Pancreas (tissue), 10 donors: ENCODE measurements around the gene ISOC2. TPM values are rescaled to one million over a fixed set of nuclear protein-coding genes. Genes with fewer than 3 reads are reported as not detected.

Experiments used
- ATAC-seq, 4 donors: fragments of 200-7000 bp; cut with Tn5 transposase; one replicate each; pipeline versions ENCODE4 v1.8.0 to v1.9.1; 2020; ENCODE audit warnings: mild to moderate bottlenecking in 4 of 4, moderate library complexity in 4 of 4
- DNase-seq, 6 donors: peaks; one replicate each; pipeline ENCODE4 v3.0.0-alpha.2; 2020
- FAIRE-seq: peaks from 2 replicates; lab custom pipeline; 2012; peaks lifted over from hg19 to GRCh38; lab: Jason Lieb, UNC
- H3K27ac ChIP-seq, 4 donors: fragments of 200-600 bp; sonication (generic); 1 replicate in 3 of 4; 2 replicates in 1 of 4; pipeline versions ENCODE4 v1.5.0 to v1.8.0; 2020
- H3K27me3 ChIP-seq, 4 donors: fragments of 200-600 bp; one replicate each; pipeline ENCODE4 v1.8.0; 2021
- H3K36me3 ChIP-seq, 3 donors: fragments of 200-600 bp; sonication (generic) in 1 of 3; one replicate each; pipeline versions ENCODE4 v1.5.0 to v1.8.0; 2020 to 2021
- H3K4me1 ChIP-seq, 3 donors: fragments of 200-600 bp; one replicate each; pipeline ENCODE4 v1.8.0; 2021
- H3K4me3 ChIP-seq, 4 donors: fragments of 200-600 bp; sonication (generic) in 2 of 4; one replicate each; pipeline versions ENCODE4 v1.5.0 to v1.8.0; 2020 to 2021
- H3K9me3 ChIP-seq, 4 donors: fragments of 200-600 bp; one replicate each; pipeline ENCODE4 v1.8.0; 2021
- WGBS, 2 donors: extraction: QIAGEN DNeasy Blood & Tissue Kit; methylation state at CpG; one replicate each; pipeline ENCODE4 v1.1.7; 2013; 5-methylcytosine and 5-hydroxymethylcytosine counted together
- intact Hi-C, 3 donors: fragments of 100-400 bp; cut with DNase I; formaldehyde crosslinking; loops; one replicate each; pipeline versions ENCODE4 v1.11.1 to v1.14.2; 2022
- polyA plus RNA-seq, 2 donors: library from polyadenylated mRNA; stranded (reverse); fragments of 200-250 nt; gene quantifications; one replicate each; pipeline ENCODE4 v1.2.3, GENCODE V29; 2013
- total RNA-seq, 6 donors: library from RNA; stranded (reverse); fragmentation: NEBNext Ultra II Directional in 4 of 6; extraction: Animal tissue kit (Norgen Biotek cat#: 25700) in 4 of 6; gene quantifications; one replicate each; pipeline versions ENCODE4 v1.2.1 to v1.2.4, GENCODE V29; 2021 to 2023
- TF ChIP-seq, protein P1 (sequence below), 4 donors: fragments of 200-600 bp; sonication (generic) in 3 of 4; IDR thresholded peaks; one replicate each; pipeline versions ENCODE4 v1.5.0 to v1.8.0; 2021; ENCODE audit warnings: antibody characterized with exemption in 4 of 4
- donor health status: healthy with polysubstance abuse.
- donor health status: DM: no; HTN: no; CAD: no; lungs with moderate emphysema.
- donor health status: DM: no; HTN: no; CAD: no.
- donor health status: control.
- donor health status: control.
- donor health status: Bipolar disorder and iron deficiency.
- donor health status: DM: yes; HTN: yes; CAD: no.
- donor health status: DM: no; HTN: no; CAD: no.
- donor health status: DM: no; HTN: no; CAD: no.
- donor health status: DM: yes; HTN: yes; CAD: no.

Gene ISOC2
- total and polyA plus RNA-seq, 8 donors: 13.0 to 43.9 (median 21.8) TPM

DNA sequence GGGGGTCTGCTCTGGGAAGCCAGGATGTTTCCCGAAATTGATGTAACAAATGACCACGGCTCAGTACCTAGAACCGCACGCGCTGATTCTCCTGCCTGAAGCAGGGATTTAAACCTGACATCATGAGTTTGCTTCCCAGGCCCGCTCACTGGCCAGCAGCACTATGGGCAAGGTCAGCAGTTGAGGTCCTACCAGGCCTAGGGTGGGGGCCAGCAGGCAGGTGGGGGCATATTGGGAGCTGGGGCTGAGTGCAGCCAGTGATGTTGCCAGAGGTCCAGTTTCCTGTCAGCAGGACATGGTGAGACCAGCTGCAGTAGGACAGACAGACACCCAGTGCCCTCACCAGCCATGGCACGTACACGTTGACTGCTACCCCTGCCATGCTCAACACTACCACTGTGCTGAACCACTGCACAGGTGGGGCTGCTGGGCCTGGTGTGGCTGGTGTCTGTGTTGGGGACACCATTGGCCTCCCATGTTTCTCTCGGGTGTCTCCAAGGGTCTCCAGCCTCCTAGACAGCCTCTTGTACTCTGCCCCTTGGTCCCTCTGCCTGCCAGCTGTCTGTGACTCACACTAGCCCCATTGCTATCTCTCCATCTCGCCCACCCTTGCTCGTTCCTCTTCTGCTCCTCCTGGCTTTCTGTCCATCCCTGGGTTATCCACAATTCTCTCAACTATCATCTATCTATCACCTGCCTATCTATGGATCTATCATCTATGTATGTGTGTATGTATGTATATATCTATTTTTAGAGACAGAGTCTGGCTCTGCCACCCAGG, 4.2 kb upstream of the ISOC2 start:
- no peak for ATAC-seq
- H3K4me3 ChIP-seq: no peak overlapping the region
- no peaks in the 10 kb centered on the region for H3K9me3 ChIP-seq
- FAIRE-seq: no peak
- DNase-seq: peak in 2 of 6 donors; percentile 13 to 66
- TF ChIP-seq, protein P1, sequence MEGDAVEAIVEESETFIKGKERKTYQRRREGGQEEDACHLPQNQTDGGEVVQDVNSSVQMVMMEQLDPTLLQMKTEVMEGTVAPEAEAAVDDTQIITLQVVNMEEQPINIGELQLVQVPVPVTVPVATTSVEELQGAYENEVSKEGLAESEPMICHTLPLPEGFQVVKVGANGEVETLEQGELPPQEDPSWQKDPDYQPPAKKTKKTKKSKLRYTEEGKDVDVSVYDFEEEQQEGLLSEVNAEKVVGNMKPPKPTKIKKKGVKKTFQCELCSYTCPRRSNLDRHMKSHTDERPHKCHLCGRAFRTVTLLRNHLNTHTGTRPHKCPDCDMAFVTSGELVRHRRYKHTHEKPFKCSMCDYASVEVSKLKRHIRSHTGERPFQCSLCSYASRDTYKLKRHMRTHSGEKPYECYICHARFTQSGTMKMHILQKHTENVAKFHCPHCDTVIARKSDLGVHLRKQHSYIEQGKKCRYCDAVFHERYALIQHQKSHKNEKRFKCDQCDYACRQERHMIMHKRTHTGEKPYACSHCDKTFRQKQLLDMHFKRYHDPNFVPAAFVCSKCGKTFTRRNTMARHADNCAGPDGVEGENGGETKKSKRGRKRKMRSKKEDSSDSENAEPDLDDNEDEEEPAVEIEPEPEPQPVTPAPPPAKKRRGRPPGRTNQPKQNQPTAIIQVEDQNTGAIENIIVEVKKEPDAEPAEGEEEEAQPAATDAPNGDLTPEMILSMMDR (IDR thresholded peaks at IDR 0.05): no peak
- peaks cover 0 to 5% (median 2%) of the 10 kb centered on the region in 3 donors for H3K4me1 ChIP-seq
- H3K27ac ChIP-seq: no peak overlapping the region
- intact Hi-C loops: loop anchor here in 1 of 3 donors (2.0 kb wide), 1 partner anchor 39 kb away; no protein-coding TSS in a partner anchor
- WGBS, 2 donors: 79 to 81% methylated on average over 11 of the region's 11 CpGs
- H3K27me3 ChIP-seq: no peaks in the 10 kb centered on the region
- H3K36me3 ChIP-seq: no peaks in the 10 kb centered on the region

DNA sequence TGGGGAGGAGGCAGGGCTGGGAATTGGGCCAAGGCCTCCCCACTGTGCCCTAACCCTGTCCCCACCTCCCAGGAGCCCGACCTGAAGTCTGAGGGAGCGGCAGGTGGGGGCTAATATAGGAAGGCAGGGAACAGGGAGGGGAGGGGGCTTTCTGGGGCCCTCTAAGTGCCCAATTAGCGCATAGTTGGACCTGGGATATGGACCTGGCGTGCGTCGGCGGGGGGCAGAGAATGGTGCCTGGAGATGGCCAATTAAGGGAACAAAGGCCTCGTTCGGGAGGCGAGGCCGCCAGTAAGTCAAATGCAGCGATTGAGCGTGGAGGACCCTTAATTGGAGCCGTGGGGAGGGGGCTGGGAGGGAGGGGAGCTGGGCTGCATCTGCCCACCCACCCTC, 3.2 kb upstream of the ISOC2 start, which contains the start of gene C19orf85:
Gene C19orf85 (minus strand): TSS at position 90 of the 393 bp plus-strand sequence. CDS start 197 bp downstream, outside the sequence.
- Histone ChIP-seq H3K9me3 (no peaks in the 10 kb centered on the region), H3K36me3 (no peaks in the 10 kb centered on the region), H3K4me1 (peaks cover 0 to 7% (median 5%) of the 10 kb centered on the region in 3 donors), H3K27ac (no peak within 1 kb of the TSS), H3K4me3 (no peak within 1 kb of the TSS), H3K27me3 (no peaks in the 10 kb centered on the region)
- FAIRE-seq (no peak), ATAC-seq (no peak), DNase-seq (peak in 1 of 6 donors; percentile 13)
- intact Hi-C loops: loop anchor here in 1 of 3 donors (2.0 kb wide), 1 partner anchor 40 kb away; no protein-coding TSS in a partner anchor
- WGBS, 2 donors: 69 to 78% methylated on average over 14 of the region's 14 CpGs
- TF ChIP-seq, protein P1 (IDR thresholded peaks at IDR 0.05): no peak

DNA sequence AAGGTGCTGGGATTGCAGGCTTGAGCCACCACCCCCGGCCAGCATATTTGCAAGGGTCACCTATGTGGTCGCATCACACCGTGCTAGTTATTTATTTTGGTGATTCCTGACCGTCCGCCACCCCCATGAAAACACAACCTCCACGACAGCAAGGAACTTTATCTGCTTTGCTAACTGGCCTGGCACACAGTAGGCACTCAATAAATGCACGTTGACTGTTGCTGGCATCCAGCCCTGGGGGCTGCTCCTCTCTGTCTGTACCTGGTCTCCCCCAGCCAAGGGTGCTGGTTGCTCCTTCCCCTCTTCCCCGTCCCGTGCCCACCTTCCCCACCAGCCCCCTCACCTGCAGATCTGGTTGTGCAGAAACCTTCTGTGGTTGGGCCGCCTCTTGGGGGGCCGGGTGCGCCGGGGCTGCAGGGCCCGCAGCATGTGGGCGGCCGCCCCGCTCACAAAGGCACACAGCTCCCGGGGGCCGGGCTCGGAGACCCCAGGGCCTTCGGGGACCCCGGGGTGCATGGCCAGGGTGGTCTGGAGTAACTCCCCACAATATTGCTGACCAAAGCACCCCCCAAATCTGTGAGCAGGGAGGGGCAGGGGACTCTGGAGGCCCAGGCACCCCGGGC, 2.7 kb upstream of the ISOC2 start:
- Histone ChIP-seq H3K4me1 (peaks cover 0 to 7% (median 5%) of the 10 kb centered on the region in 3 donors), H3K9me3 (no peaks in the 10 kb centered on the region), H3K27me3 (no peaks in the 10 kb centered on the region), H3K4me3 (no peak overlapping the region), H3K27ac (no peak overlapping the region), H3K36me3 (no peaks in the 10 kb centered on the region)
- peak in 2 of 6 donors; percentile 13 to 74 for DNase-seq
- intact Hi-C loops: loop anchor here in 1 of 3 donors (2.0 kb wide), 1 partner anchor 41 kb away; no protein-coding TSS in a partner anchor
- WGBS, 2 donors: 63 to 66% methylated on average over 23 of the region's 23 CpGs
- ATAC-seq: no peak
- FAIRE-seq: no peak
- TF ChIP-seq, protein P1 (IDR thresholded peaks at IDR 0.05): no peak

DNA sequence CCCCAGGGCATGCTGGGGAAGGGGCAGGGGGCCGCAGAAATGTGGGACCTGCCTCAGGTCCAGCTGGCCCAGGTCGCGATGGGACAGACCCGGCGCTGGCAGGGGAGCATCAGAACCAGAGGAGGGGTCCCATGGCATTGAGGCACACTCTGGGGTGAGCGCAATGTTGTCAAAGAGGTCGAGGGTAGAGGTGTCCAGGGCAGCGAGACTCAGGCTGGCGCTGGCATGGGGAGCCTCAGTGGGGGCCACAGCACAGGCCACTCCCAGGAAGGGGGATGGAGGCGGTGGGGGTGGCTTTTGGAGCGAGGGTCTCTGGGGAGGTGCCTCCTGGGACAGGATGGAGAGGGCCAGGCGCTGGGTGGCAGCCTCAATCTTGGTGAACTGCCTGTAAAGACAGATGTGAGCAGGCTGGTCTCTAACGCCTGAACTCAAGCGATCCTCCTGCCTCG, 2.2 kb upstream of the ISOC2 start:
- intact Hi-C loops: loop anchor here in 1 of 3 donors (2.0 kb wide), 1 partner anchor 41 kb away; no protein-coding TSS in a partner anchor
- H3K27me3 ChIP-seq: no peaks in the 10 kb centered on the region
- ATAC-seq (no peak), FAIRE-seq (no peak), DNase-seq (peak in 1 of 6 donors; percentile 70)
- no peak overlapping the region for H3K4me3 ChIP-seq
- no peaks in the 10 kb centered on the region for H3K36me3 ChIP-seq
- TF ChIP-seq, protein P1 (IDR thresholded peaks at IDR 0.05): no peak
- peaks cover 0 to 7% (median 5%) of the 10 kb centered on the region in 3 donors for H3K4me1 ChIP-seq
- WGBS, 2 donors: 69 to 76% methylated on average over 15 of the region's 15 CpGs
- no peaks in the 10 kb centered on the region for H3K9me3 ChIP-seq
- no peak overlapping the region for H3K27ac ChIP-seq
